SK-N-SH (cell line): ENCODE measurements around the gene B4GALNT3. TPM values are rescaled to one million over a fixed set of nuclear protein-coding genes. Genes with fewer than 3 reads are reported as not detected.

ENCODE experiments used
- CTCF ChIA-PET: fragments of 300-600, 350-600 bp; formaldehyde crosslinking; extraction: SDS; loops from one replicate; lab custom pipeline; 2021; lab: Yijun Ruan, JAX
- POLR2A ChIA-PET: fragments of 350-600 bp; sonication (Branson Sonifier 250); formaldehyde crosslinking; extraction: SDS; loops from one replicate; lab custom pipeline; 2020; ENCODE audit warnings: antibody characterized with exemption, inconsistent platforms; lab: Yijun Ruan, JAX
- DNase-seq: peaks from one replicate; pipeline ENCODE4 v3.0.0; 2012
- H2AFZ ChIP-seq: fragments of 200-600 bp; sonication (generic); 2 replicates; pipeline ENCODE4 v1.8.1; 2016; ENCODE audit warnings: antibody characterized with exemption, mild to moderate bottlenecking, low read depth
- H3F3A ChIP-seq: fragments of 200-600 bp; sonication (generic); replicated peaks from 2 replicates; pipeline ENCODE3; 2016; ENCODE audit warnings: antibody characterized with exemption, mild to moderate bottlenecking; ENCODE audit not compliant: insufficient read depth
- H3K27ac ChIP-seq, 2 experiments: fragments of 200-500 bp in 1 of 2; fragments of 200-600 bp in 1 of 2; sonication (Bioruptor generic) in 1 of 2; sonication (generic), shearing (Covaris generic) in 1 of 2; 2 replicates each; pipeline versions ENCODE4 v1.5.1 to v1.6.1; 2014 to 2016; ENCODE audit warnings: low read depth in 2 of 2, inconsistent platforms in 1 of 2, low read length in 1 of 2, mild to moderate bottlenecking in 1 of 2, mixed read lengths in 1 of 2
- H3K27me3 ChIP-seq: fragments of 200-600 bp; sonication (generic), shearing (Covaris generic); 2 replicates; pipeline ENCODE4 v1.6.1; 2016; ENCODE audit warnings: mixed run types; ENCODE audit not compliant: insufficient read depth
- H3K36me3 ChIP-seq, 2 experiments: fragments of 200-500 bp in 1 of 2; fragments of 200-600 bp in 1 of 2; sonication (Bioruptor generic) in 1 of 2; sonication (generic) in 1 of 2; replicated peaks in 1 of 2; 2 replicates each; pipeline versions ENCODE3 to v1.5.1; 2014 to 2016; ENCODE audit warnings: low read length in 1 of 2, mild to moderate bottlenecking in 1 of 2; ENCODE audit not compliant: insufficient read depth in 2 of 2, control insufficient read depth in 1 of 2
- H3K4me1 ChIP-seq, 2 experiments: fragments of 200-500 bp in 1 of 2; fragments of 200-600 bp in 1 of 2; sonication (Bioruptor generic) in 1 of 2; sonication (generic), shearing (Covaris generic) in 1 of 2; 2 replicates each; pipeline versions ENCODE4 v1.5.1 to v1.6.1; 2014 to 2016; ENCODE audit warnings: low read depth in 1 of 2, low read length in 1 of 2, mixed run types in 1 of 2; ENCODE audit not compliant: insufficient read depth in 2 of 2, control insufficient read depth in 1 of 2
- H3K4me2 ChIP-seq: fragments of 200-600 bp; sonication (generic), shearing (Covaris generic); 2 replicates; pipeline ENCODE4 v1.6.1; 2017; ENCODE audit warnings: mixed run types
- H3K4me3 ChIP-seq, 2 experiments: fragments of 200-500 bp in 1 of 2; fragments of 200-600 bp in 1 of 2; sonication (Bioruptor generic) in 1 of 2; sonication (generic), shearing (Covaris generic) in 1 of 2; 2 replicates each; pipeline versions ENCODE4 v1.5.1 to v1.8.1; 2014 to 2016; ENCODE audit warnings: low read depth in 2 of 2, inconsistent platforms in 1 of 2, low read length in 1 of 2, mild to moderate bottlenecking in 1 of 2, mixed read lengths in 1 of 2, moderate library complexity in 1 of 2
- H3K79me2 ChIP-seq: fragments of 200-600 bp; sonication (generic); 2 replicates; pipeline ENCODE4 v1.8.1; 2017; ENCODE audit warnings: mild to moderate bottlenecking; ENCODE audit not compliant: insufficient read depth
- H3K9ac ChIP-seq: fragments of 200-600 bp; sonication (generic); 2 replicates; pipeline ENCODE4 v1.6.1; 2017; ENCODE audit warnings: mixed run types
- H3K9me2 ChIP-seq: fragments of 200-600 bp; sonication (generic); 2 replicates; pipeline ENCODE4 v1.6.1; 2017; ENCODE audit warnings: mixed run types
- H3K9me3 ChIP-seq: fragments of 200-600 bp; sonication (generic); 2 replicates; pipeline ENCODE4 v1.6.1; 2017; ENCODE audit warnings: mixed run types, mild to moderate bottlenecking, moderate library complexity
- H4K20me1 ChIP-seq: fragments of 200-600 bp; sonication (generic); 2 replicates; pipeline ENCODE4 v1.6.1; 2017; ENCODE audit warnings: mild to moderate bottlenecking, mixed run types; ENCODE audit not compliant: insufficient read depth
- EP300 ChIP-seq, 2 experiments: IDR thresholded peaks; 2 replicates each; pipeline versions ENCODE4 v1.4.0 to v1.6.1; 2012; ENCODE audit warnings: borderline replicate concordance in 1 of 2, low read depth in 1 of 2, low read length in 1 of 2
- EZH2phosphoT487 ChIP-seq: fragments of 200-600 bp; sonication (generic); IDR thresholded peaks from 2 replicates; pipeline ENCODE4 v1.6.1; 2017; ENCODE audit warnings: low read depth, mixed run types, mild to moderate bottlenecking, antibody characterized with exemption, moderate library complexity, borderline replicate concordance
- FOXJ3 ChIP-seq: sonication (generic); formaldehyde crosslinking; IDR thresholded peaks from 2 replicates; pipeline ENCODE4 v1.5.1; 2020; ENCODE audit warnings: mild to moderate bottlenecking, missing genetic modification reagents
- FOXM1 ChIP-seq: IDR thresholded peaks from 2 replicates; pipeline ENCODE4 v1.4.0; 2012; ENCODE audit warnings: low read depth, mild to moderate bottlenecking
- GABPA ChIP-seq: IDR thresholded peaks from 2 replicates; pipeline ENCODE4 v1.4.0; 2012; ENCODE audit warnings: low read depth, mild to moderate bottlenecking
- GATA2 ChIP-seq: sonication (generic); formaldehyde crosslinking; IDR thresholded peaks from 2 replicates; pipeline ENCODE4 v1.5.0; 2020; ENCODE audit warnings: mild to moderate bottlenecking, missing genetic modification reagents
- RFX5 ChIP-seq: IDR thresholded peaks from 2 replicates; pipeline ENCODE4 v1.6.1; 2012; ENCODE audit warnings: mild to moderate bottlenecking, improper control_type of control experiment, low read length
- SMC3 ChIP-seq: IDR thresholded peaks from 2 replicates; pipeline ENCODE4 v1.6.1; 2012; ENCODE audit warnings: low read depth, low read length, improper control_type of control experiment
- TEAD4 ChIP-seq: IDR thresholded peaks from 2 replicates; pipeline ENCODE4 v1.4.0; 2012; ENCODE audit warnings: mild to moderate bottlenecking, borderline replicate concordance; ENCODE audit not compliant: insufficient read depth
- WGBS: methylation state at CpG from one replicate; pipeline ENCODE4 v1.1.6; 2017; ENCODE audit warnings: low lambda C conversion rate; 5-methylcytosine and 5-hydroxymethylcytosine counted together
- polyA plus RNA-seq, 3 experiments: library from polyadenylated mRNA; depleted of rRNA; stranded (reverse); fragments of >200 nt; gene quantifications; 2 replicates each; pipeline ENCODE4 v1.2.3, GENCODE V29; 2012
- TF ChIP-seq, protein P1 (sequence below): fragments of 150-350 bp; IDR thresholded peaks from 2 replicates; pipeline ENCODE4 v1.6.1; 2016; ENCODE audit warnings: mild to moderate bottlenecking, low read depth, low read length
- TF ChIP-seq, protein P2 (sequence below): IDR thresholded peaks from 2 replicates; pipeline ENCODE4 v1.4.0; 2012; ENCODE audit warnings: low read depth, borderline replicate concordance
- TF ChIP-seq, protein P3 (sequence below): IDR thresholded peaks from 2 replicates; pipeline ENCODE4; 2012
- TF ChIP-seq, protein P4 (sequence below): IDR thresholded peaks from 2 replicates; pipeline ENCODE4 v1.4.0; 2012; ENCODE audit warnings: low read depth
- TF ChIP-seq, protein P5 (sequence below): fragments of 150-350 bp; IDR thresholded peaks from 2 replicates; pipeline ENCODE4 v1.6.1; 2017; ENCODE audit warnings: antibody characterized with exemption, low read length, low read depth, borderline replicate concordance

Gene B4GALNT3
- polyA plus RNA-seq, 1 of the 3 experiments (the other 2 are of a cell fraction): 0.53 TPM

DNA sequence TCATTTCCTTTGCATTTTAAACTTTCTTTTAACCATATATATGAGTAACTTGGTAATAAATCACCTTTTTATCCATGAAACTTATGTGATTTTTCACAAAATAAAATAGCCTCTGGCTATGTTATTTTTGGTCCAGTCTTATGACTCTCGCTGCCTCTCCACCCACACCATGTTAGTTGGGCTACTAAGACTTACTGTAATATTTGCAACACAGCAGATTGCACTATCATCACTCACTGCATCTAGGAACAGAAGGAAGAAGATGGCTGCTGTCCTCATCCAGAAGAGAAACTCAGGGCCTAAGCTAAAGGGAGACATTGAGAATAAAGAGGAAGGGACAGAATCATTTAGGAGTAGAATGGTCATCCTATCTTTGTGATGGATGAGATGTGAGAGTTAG, 12.6 kb upstream of the B4GALNT3 start (continued):
- TF ChIP-seq, protein P1, sequence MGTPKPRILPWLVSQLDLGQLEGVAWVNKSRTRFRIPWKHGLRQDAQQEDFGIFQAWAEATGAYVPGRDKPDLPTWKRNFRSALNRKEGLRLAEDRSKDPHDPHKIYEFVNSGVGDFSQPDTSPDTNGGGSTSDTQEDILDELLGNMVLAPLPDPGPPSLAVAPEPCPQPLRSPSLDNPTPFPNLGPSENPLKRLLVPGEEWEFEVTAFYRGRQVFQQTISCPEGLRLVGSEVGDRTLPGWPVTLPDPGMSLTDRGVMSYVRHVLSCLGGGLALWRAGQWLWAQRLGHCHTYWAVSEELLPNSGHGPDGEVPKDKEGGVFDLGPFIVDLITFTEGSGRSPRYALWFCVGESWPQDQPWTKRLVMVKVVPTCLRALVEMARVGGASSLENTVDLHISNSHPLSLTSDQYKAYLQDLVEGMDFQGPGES: no peak
- TF ChIP-seq GATA2: no peak

DNA sequence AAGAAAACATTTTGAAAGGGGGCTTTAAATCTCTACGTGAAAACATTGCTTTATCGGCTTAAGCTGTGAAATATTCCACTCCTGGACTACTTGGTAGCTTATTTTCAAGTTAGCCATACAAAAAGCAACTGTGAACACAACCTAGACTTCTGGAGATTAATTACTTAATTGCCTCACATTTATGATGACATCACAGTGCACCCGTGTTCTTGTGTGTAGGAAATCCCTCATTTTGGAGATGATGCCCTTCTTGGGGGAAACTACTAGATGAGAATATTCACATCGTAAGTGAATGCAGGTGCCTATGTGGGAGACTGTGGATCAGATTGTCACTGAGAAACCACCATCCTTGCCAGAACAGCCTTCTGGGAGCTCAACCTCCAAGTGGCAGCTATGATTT, 10.5 kb upstream of the B4GALNT3 start:
- no peak overlapping the region for H3K4me3 ChIP-seq
- no peaks in the 10 kb centered on the region for H3K9me2 ChIP-seq
- peaks cover 2% of the 10 kb centered on the region for H3F3A ChIP-seq
- 59% methylated on average over 4 of the region's 4 CpGs for WGBS
- no peaks in the 10 kb centered on the region for H3K79me2 ChIP-seq
- no peak overlapping the region for H2AFZ ChIP-seq
- TF ChIP-seq FOXM1 (no peak), EP300 (IDR thresholded peaks at IDR 0.05; ENCODE audit: borderline replicate concordance in 1 of 2, low read depth in 1 of 2, low read length in 1 of 2) (no peak), TEAD4 (no peak), GABPA (no peak), RFX5 (no peak), EZH2phosphoT487 (no peak), FOXJ3 (CRISPR knock-in tag) (no peak), SMC3 (no peak)
- TF ChIP-seq, protein P2, sequence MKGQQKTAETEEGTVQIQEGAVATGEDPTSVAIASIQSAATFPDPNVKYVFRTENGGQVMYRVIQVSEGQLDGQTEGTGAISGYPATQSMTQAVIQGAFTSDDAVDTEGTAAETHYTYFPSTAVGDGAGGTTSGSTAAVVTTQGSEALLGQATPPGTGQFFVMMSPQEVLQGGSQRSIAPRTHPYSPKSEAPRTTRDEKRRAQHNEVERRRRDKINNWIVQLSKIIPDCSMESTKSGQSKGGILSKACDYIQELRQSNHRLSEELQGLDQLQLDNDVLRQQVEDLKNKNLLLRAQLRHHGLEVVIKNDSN: no peak
- TF ChIP-seq, protein P3, sequence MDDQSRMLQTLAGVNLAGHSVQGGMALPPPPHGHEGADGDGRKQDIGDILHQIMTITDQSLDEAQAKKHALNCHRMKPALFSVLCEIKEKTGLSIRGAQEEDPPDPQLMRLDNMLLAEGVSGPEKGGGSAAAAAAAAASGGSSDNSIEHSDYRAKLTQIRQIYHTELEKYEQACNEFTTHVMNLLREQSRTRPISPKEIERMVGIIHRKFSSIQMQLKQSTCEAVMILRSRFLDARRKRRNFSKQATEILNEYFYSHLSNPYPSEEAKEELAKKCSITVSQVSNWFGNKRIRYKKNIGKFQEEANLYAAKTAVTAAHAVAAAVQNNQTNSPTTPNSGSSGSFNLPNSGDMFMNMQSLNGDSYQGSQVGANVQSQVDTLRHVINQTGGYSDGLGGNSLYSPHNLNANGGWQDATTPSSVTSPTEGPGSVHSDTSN: no peak
- TF ChIP-seq, protein P1: no peak
- TF ChIP-seq, protein P4, sequence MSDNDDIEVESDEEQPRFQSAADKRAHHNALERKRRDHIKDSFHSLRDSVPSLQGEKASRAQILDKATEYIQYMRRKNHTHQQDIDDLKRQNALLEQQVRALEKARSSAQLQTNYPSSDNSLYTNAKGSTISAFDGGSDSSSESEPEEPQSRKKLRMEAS: no peak
- TF ChIP-seq, protein P5, sequence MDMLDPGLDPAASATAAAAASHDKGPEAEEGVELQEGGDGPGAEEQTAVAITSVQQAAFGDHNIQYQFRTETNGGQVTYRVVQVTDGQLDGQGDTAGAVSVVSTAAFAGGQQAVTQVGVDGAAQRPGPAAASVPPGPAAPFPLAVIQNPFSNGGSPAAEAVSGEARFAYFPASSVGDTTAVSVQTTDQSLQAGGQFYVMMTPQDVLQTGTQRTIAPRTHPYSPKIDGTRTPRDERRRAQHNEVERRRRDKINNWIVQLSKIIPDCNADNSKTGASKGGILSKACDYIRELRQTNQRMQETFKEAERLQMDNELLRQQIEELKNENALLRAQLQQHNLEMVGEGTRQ: no peak
- DNase-seq: no peak
- H3K27ac ChIP-seq: no peak overlapping the region
- ChIA-PET POLR2A (no interaction called here), CTCF (interaction anchor here (0.9 to 21.8 kb wide), 4 partner anchors 9 to 108 kb away, joined by 3 to 560 read pairs (median 5); no protein-coding TSS in a partner anchor)
- H3K27me3 ChIP-seq: no peaks in the 10 kb centered on the region; the same call in 1 of the 2 replicates
- no peak overlapping the region for H3K9ac ChIP-seq
- H3K4me2 ChIP-seq: no peak overlapping the region
- H3K36me3 ChIP-seq: no peaks in the 10 kb centered on the region
- H3K9me3 ChIP-seq: no peaks in the 10 kb centered on the region
- H4K20me1 ChIP-seq: no peaks in the 10 kb centered on the region
- H3K4me1 ChIP-seq: no peaks in the 10 kb centered on the region
